ENCODE measurements around the gene C2orf69. TPM values are rescaled to one million over a fixed set of nuclear protein-coding genes. Genes with fewer than 3 reads are reported as not detected.
"Not testable (repeated sequence)": the region's sequence is repeated elsewhere in the genome, so short reads cannot be mapped to it uniquely, and the experiment has no call there.

Gene C2orf69
- polyA plus RNA-seq (2013, experiment 1 of 2; ENCODE audit: insufficient read length), result 11.0 TPM
- 12.4 TPM for polyA plus RNA-seq (2013, experiment 2 of 2; ENCODE audit: insufficient read length)

- DNase-seq, result peak; percentile 97
Measured at GRCh38 chr2:199911052-199911876, at the start of gene C2orf69. Gene C2orf69 (plus strand): TSS chr2:199911293. CDS start chr2:199911439, 146 bp downstream.

- peak; percentile 9 for DNase-seq
Measured at GRCh38 chr2:199862788-199863187, 48.3 kb upstream of the C2orf69 start.

GRCh38 chr2:199865905-199866304, 45.2 kb upstream of the C2orf69 start:
- DNase-seq, result no peak

GRCh38 chr2:199868431-199869226, 42.5 kb upstream of the C2orf69 start:
- no peak for DNase-seq

- DNase-seq, result no peak
Measured at GRCh38 chr2:199869227-199869541, 41.9 kb upstream of the C2orf69 start.

- no peak for DNase-seq
Measured at GRCh38 chr2:199869653-199870052, 41.4 kb upstream of the C2orf69 start.

GRCh38 chr2:199870581-199870980, 40.5 kb upstream of the C2orf69 start:
- DNase-seq, result peak; percentile 8

GRCh38 chr2:199874209-199874608, 36.9 kb upstream of the C2orf69 start:
- DNase-seq, result no peak

- peak; percentile 60 for DNase-seq
Measured at GRCh38 chr2:199875400-199875799, 35.7 kb upstream of the C2orf69 start.

GRCh38 chr2:199882667-199883066, 28.4 kb upstream of the C2orf69 start:
- DNase-seq, result no peak

GRCh38 chr2:199883474-199884212, 27.4 kb upstream of the C2orf69 start:
- DNase-seq, result no peak

- no peak for DNase-seq
Measured at GRCh38 chr2:199895406-199895805, 15.7 kb upstream of the C2orf69 start.

- no peak for DNase-seq
Measured at GRCh38 chr2:199896617-199897016, 14.5 kb upstream of the C2orf69 start.

GRCh38 chr2:199901942-199902341, 9.2 kb upstream of the C2orf69 start:
- no peak for DNase-seq

GRCh38 chr2:199902486-199903110, 8.5 kb upstream of the C2orf69 start:
- DNase-seq, result no peak

- DNase-seq, result no peak
Measured at GRCh38 chr2:199903111-199903510, 8.0 kb upstream of the C2orf69 start.

GRCh38 chr2:199907008-199907714, 3.9 kb upstream of the C2orf69 start:
- no peak for DNase-seq

GRCh38 chr2:199910338-199911051, 598 bp upstream of the C2orf69 start:
- no peak for DNase-seq

GRCh38 chr2:199911877-199912161, 726 bp downstream of the C2orf69 start:
- DNase-seq, result no peak

GRCh38 chr2:199912553-199913114, 1.5 kb downstream of the C2orf69 start:
- not testable (repeated sequence) for DNase-seq

GRCh38 chr2:199914372-199914958, 3.4 kb downstream of the C2orf69 start:
- no peak for DNase-seq
